Stimulated activated naive B cell treated with anti-CD40 and anti-IgM and Interleukin-4, amounts not matched to agents 10 μg/mL and 1 μg/mL and 100 μg/mL, for 72 hours (primary cell): ENCODE data around the gene TSHZ3.

ENCODE experiments used
- ATAC-seq, 2 donors: fragments of 150-1000 bp; cut with Tn5 transposase; replicated peaks; 2 replicates each; pipeline ENCODE4 v1.10.0; 2021; ENCODE audit warnings: moderate library complexity in 1 of 2
- DNase-seq: peaks from one replicate; pipeline ENCODE4 v3.0.0; 2021
- H3K27ac Mint-ChIP-seq: one replicate; pipeline ENCODE4 v1.8.0; 2022; ENCODE audit warnings: mild to moderate bottlenecking, mixed read lengths
- H3K27me3 Mint-ChIP-seq, 2 donors: one replicate each; pipeline ENCODE4 v1.8.0; 2022; ENCODE audit warnings: mixed read lengths in 2 of 2
- H3K36me3 Mint-ChIP-seq, 2 donors: one replicate each; pipeline ENCODE4 v1.8.0; 2022; ENCODE audit warnings: mixed read lengths in 2 of 2, mild to moderate bottlenecking in 1 of 2
- H3K4me1 Mint-ChIP-seq, 2 donors: one replicate each; pipeline ENCODE4 v1.8.0; 2022; ENCODE audit warnings: mixed read lengths in 2 of 2, mild to moderate bottlenecking in 1 of 2
- H3K4me3 Mint-ChIP-seq, 2 donors: one replicate each; pipeline ENCODE4 v1.8.0; 2022; ENCODE audit warnings: mild to moderate bottlenecking in 2 of 2, mixed read lengths in 2 of 2, moderate library complexity in 1 of 2
- H3K9me3 Mint-ChIP-seq, 2 donors: one replicate each; pipeline ENCODE4 v1.8.0; 2022; ENCODE audit warnings: mixed read lengths in 2 of 2, mild to moderate bottlenecking in 1 of 2

Gene TSHZ3

DNA sequence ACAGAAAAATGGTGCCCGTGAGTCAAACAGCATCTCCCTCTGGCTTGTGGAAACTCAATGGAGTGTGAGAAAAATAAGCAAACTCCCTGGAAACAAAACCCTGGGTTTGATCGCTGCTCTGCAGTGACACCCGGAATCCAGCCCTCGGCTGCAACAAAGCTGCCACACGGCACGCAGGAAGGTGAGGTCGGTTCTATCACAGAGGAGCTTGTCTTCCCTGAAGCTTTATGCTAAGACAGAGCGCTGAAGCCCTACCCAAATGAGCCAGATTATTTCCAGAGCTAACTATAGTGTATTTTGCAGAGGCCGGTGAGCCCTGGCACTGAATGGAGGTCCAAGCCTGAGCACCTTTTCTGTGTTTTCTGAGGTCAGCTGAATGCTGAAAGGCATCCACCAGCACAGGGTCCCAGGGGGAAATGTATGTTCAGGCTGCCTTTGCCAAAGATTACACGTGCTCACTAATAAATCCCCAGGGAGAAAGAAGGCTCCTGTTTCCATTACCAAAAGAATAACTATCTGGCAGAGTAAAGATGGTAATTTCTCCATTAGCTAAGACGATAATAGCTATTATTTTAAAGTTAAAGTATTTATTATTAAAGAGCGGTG, 77.8 kb downstream of the TSHZ3 start:
- no peak for DNase-seq

DNA sequence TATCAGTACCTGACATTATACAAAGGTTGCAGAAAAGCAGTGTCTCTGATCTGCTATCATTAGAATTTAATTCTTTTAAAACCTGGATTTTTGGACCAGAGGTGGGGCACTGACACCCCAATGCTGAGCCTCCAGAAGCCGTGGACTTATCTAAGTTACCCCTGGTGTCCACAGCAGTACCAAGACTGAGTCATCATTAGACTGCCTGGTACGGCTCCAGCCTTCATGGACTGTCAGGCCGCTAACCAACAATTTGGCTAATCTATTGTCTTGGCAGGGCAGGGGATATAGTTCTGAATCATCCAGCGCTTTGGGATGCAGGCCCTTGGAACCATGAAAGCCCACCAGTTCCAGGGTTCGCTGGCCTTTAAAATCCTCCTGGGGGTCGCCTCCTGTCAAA, 78.3 kb downstream of the TSHZ3 start:
- H3K27ac Mint-ChIP-seq = no peak overlapping the region
- ATAC-seq (no peak), DNase-seq (no peak)
- no peaks in the 10 kb centered on the region for H3K4me1 Mint-ChIP-seq
- H3K36me3 Mint-ChIP-seq = no peaks in the 10 kb centered on the region
- no peaks in the 10 kb centered on the region for H3K27me3 Mint-ChIP-seq
- peaks cover 0 to 8% of the 10 kb centered on the region in 2 donors for H3K9me3 Mint-ChIP-seq
- no peak overlapping the region for H3K4me3 Mint-ChIP-seq

More for the DNA sequence above, 77.8 kb downstream of the TSHZ3 start:
- Mint-ChIP-seq H3K27ac (no peak overlapping the region), H3K4me3 (no peak overlapping the region), H3K4me1 (no peaks in the 10 kb centered on the region), H3K9me3 (peaks cover 0 to 8% of the 10 kb centered on the region in 2 donors), H3K36me3 (no peaks in the 10 kb centered on the region), H3K27me3 (no peaks in the 10 kb centered on the region)
- ATAC-seq = no peak

DNA sequence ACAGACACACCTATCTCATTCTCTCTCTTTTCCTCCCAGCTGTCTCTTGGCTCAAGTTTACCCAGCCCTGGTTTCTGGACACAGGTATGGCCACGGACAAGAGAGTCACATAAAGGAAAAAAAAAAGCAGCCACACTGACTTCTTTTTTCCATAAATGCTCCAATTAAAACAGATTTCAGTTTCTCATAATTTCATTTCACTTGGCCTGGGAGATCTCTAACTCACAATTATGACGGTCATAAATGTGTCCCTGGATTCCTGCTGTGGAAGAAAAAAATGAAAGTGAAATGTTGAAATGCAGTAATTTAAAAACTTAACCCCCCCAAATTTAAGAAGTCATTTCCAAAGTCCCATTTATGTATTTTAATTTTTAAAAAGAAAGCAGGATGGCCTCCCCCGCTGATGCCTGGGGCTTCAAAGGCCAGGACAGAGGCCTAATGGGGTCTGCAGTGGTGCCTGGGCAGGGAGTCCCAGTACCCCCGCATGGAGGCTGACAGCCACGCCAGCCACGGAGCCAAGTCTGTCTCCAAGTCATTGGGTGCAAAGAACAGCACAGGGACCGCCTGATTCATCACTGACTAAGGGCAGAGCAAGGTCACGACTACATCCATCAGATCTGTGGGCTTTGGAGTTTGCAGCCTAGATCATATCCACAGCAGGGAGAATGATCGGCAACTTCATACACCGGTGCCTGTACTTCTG, 79.7 kb downstream of the TSHZ3 start:
- no peaks in the 10 kb centered on the region for H3K27me3 Mint-ChIP-seq

DNA sequence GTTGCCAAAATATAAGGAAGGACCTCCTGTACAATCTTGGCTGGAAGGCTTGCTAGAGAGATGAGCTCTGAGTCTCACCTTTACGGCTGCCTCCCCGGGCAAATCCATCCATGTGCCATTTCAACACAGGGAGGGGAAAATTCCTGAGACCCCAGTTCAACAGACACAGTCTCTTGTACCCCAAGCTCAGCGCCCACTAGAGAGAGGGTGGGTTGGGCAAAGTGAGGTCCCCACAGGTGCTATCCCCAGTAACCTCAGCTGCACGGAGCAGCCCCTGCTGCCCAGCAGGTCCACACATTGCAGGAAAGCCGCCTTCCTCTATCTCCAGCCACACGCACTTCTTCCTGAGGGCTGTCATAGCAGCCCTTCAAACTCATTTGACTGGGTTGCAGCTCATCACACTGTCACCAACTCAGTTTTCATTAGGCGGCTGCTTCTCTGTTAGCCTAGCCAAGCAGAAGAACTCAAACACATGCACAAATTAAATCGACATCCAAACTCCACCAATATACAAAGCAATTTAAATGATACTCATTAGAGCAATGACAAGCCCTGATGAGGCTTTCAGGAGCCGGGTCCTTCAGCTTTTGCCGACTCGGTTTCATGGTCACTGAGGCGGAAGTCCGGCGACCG, 80.4 kb downstream of the TSHZ3 start:
- no peak for ATAC-seq
- no peak for DNase-seq
- peaks cover 0 to 10% of the 10 kb centered on the region in 2 donors for H3K9me3 Mint-ChIP-seq
- no peaks in the 10 kb centered on the region for H3K4me1 Mint-ChIP-seq
- H3K4me3 Mint-ChIP-seq = no peak overlapping the region
- no peaks in the 10 kb centered on the region for H3K36me3 Mint-ChIP-seq
- H3K27ac Mint-ChIP-seq = no peak overlapping the region
- H3K27me3 Mint-ChIP-seq = no peaks in the 10 kb centered on the region

More for the DNA sequence above, 79.7 kb downstream of the TSHZ3 start:
- Mint-ChIP-seq H3K4me1 (no peaks in the 10 kb centered on the region), H3K36me3 (no peaks in the 10 kb centered on the region), H3K4me3 (no peak overlapping the region), H3K27ac (no peak overlapping the region), H3K9me3 (peaks cover 0 to 8% of the 10 kb centered on the region in 2 donors)
- DNase-seq (no peak), ATAC-seq (no peak)

DNA sequence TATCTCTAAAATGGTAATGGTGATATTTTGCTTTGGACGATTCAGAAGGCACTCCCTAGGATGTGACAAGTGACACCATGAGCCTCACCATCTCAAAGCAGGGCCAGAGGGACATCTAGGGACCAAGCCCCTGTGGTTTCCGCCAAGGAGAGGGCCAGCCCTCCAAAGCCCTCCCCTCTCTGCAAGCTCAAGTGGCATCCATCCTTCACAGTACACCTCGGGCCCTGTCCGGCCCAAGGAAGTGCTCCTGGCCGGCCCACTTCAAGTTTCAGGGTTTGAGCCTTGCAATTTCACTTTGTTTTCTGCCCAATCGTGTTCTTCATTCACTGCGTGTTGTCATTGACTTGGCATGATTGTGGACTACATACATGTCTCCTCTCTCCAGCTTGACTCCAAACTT, 82.5 kb downstream of the TSHZ3 start:
- Mint-ChIP-seq H3K27ac (no peak overlapping the region), H3K27me3 (no peaks in the 10 kb centered on the region), H3K4me1 (no peaks in the 10 kb centered on the region), H3K4me3 (no peak overlapping the region), H3K36me3 (no peaks in the 10 kb centered on the region), H3K9me3 (peaks cover 0 to 8% of the 10 kb centered on the region in 2 donors)
- DNase-seq = no peak
- no peak for ATAC-seq

DNA sequence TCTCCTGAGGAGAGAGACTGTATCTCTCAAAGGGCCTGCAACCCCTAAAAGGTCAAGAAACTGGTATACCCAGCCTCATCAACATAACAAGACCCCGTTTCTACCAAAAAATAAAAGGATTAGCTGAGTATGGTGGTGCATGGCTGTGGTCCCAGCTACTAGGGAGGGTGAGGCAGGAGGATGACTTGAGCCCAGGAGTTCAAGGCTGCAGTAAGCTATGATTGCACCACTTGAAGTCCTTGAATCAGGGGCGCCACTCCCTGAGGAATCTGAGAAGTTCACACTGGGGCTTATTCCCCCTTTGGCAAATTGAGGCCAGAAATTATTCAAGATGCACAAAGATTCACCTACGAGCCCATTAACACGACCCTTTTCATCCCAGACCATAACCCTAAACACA, 83.0 kb downstream of the TSHZ3 start:
- DNase-seq (no peak), ATAC-seq (no peak)
- H3K9me3 Mint-ChIP-seq = peaks cover 0 to 8% of the 10 kb centered on the region in 2 donors
- H3K27ac Mint-ChIP-seq = no peak overlapping the region
- H3K36me3 Mint-ChIP-seq = no peaks in the 10 kb centered on the region
- H3K27me3 Mint-ChIP-seq = no peaks in the 10 kb centered on the region
- no peaks in the 10 kb centered on the region for H3K4me1 Mint-ChIP-seq
- no peak overlapping the region for H3K4me3 Mint-ChIP-seq

DNA sequence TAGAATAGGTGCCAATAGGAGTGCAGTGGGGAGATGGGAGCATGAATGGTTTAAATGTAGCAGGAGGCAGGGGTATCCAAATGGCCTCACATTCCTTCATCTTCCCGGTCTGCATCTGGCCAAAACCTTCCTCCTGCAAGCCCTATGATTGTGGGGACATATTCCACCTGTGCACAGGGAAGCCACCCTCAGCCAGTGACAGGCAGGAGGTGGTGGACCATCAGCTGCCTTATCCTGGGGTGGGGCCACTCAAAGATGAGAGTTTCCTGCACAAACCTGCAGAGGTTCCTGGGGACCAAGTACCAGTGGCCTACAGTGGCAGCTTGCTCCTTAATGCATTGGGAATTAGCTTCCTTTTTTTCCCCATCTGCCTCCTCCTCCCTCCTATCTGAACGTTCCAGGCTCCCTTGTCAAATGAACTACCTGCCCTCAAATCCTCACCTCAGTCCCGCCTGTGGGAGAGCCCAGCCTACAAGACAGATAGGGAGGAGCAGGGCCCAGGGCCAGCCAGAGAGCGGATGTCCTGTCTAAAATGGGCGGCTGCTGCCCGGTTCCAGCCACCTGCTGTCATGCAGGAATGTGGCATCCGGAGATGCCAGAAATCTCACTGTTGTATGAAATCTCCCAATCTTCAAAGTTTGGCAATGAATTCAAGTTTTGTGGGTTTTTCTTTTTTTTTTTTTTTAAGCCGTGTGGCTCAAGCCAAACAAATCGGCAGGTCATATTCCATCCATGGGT, 85.0 kb downstream of the TSHZ3 start:
- H3K27me3 Mint-ChIP-seq = no peaks in the 10 kb centered on the region
- H3K27ac Mint-ChIP-seq = no peak overlapping the region
- no peak overlapping the region for H3K4me3 Mint-ChIP-seq
- ATAC-seq (no peak), DNase-seq (no peak)
- H3K9me3 Mint-ChIP-seq = peaks cover 0 to 8% of the 10 kb centered on the region in 2 donors
- H3K36me3 Mint-ChIP-seq = no peaks in the 10 kb centered on the region
- no peaks in the 10 kb centered on the region for H3K4me1 Mint-ChIP-seq

DNA sequence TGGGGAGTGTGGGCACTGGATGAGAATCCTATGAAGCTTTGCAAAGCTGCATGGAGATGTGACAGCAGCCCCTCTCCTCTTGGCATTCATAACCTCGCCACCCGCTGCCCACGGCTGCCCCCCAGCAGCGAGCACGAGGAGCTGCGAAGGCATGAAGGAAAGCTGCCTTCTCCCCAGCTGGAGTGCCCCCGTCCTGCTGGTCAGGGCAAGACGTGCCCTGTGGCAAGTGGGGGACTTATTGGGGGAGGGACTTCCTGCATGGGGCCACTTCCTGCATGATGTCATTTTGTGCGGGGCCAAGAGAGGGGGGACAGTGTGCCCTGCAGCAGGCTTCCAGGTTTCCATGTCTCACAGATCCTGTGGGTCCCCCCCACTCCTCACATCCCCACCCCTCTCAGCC, 85.9 kb downstream of the TSHZ3 start:
- Mint-ChIP-seq H3K9me3 (peaks cover 0 to 8% of the 10 kb centered on the region in 2 donors), H3K27me3 (no peaks in the 10 kb centered on the region), H3K4me3 (no peak overlapping the region), H3K27ac (no peak overlapping the region), H3K36me3 (no peaks in the 10 kb centered on the region), H3K4me1 (no peaks in the 10 kb centered on the region)
- DNase-seq = no peak
- ATAC-seq = no peak

DNA sequence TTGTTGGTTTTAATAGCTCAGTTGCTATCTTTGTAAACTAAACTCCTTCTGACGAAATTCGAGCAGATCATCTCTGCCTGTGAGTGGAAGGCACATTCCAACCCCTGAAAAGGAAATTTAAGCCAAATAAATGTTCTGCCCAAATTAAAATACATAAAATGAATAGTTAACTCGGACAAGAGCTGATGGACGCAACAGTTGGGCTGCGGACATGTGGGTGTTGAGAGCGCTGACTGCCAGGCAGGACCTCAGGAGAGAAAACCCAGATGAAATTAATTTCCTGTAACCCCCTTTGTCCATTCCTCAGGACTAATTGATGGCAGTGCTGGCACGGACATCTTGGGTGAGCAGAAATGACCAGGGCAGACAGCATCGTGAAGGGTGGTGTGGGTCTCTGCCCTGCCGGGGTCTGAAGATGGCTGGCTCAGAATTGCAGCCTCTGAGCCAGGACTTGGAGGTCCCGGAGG, 86.5 kb downstream of the TSHZ3 start:
- Mint-ChIP-seq H3K36me3 (no peaks in the 10 kb centered on the region), H3K27me3 (no peaks in the 10 kb centered on the region), H3K27ac (no peak overlapping the region), H3K4me1 (no peaks in the 10 kb centered on the region), H3K4me3 (no peak overlapping the region), H3K9me3 (peaks cover 0 to 6% of the 10 kb centered on the region in 2 donors)
- ATAC-seq (no peak), DNase-seq (no peak)

DNA sequence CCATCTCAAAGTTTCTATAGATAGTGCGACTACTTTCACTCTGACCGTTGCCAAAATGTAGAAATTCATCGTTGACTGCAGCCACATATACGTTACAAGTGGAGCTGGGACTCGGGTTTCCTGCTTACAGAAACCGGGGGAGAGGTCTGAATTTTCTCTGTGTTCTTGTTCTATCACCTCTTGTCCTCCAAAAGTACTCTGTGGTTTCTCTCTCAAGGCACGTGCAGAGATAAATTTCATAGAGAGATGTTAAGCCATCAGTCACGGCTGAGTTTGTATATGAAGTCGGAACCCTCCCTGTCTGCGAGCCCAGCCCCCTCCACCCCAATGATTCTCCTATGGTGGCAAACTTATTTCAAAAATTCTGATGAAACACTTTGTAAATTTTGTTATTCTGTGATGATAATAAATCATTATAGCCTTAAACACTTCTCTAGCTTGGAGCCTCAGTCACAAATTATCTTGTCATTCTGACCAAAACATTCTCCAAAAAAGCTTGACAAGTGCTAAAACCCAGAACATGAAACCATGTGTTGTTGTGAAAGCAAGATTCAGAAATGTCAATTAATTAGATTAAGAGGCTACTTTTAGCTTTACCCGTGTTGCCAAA, 87.5 kb downstream of the TSHZ3 start:
- no peak overlapping the region for H3K27ac Mint-ChIP-seq
- no peak overlapping the region for H3K4me3 Mint-ChIP-seq
- no peak for ATAC-seq

DNA sequence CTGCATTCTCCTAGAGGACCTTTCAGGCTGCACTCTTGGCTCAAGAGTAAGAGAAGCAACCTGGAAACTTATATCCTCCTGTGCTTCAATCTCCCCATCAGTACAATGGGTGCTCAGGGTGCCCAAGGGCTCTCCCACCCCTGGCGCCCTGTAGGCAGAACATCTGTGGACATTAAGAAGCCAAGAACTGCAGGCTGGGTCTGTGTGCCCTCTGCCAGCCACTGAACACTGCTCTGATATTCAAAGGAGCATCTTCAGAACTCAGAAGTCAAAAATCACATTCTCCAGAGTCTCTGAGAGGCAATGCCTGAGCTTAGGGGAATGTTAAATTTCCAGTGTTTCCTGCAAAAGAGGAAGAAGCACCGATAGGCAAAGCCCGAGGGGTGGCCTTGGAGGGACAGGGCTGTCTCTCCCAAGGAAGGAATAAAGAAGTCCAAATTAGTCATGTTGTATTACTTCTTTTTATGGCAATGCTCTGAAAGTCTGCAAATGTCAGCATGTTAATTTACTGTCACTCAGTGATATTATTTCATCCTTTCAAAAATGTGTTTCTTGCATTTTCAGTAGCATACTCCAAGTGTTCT, 88.1 kb downstream of the TSHZ3 start:
- Mint-ChIP-seq H3K9me3 (peaks cover 0 to 2% of the 10 kb centered on the region in 2 donors), H3K27ac (no peak overlapping the region), H3K27me3 (no peaks in the 10 kb centered on the region), H3K4me1 (no peaks in the 10 kb centered on the region), H3K4me3 (no peak overlapping the region), H3K36me3 (no peaks in the 10 kb centered on the region)
- ATAC-seq (no peak), DNase-seq (no peak)

More for the DNA sequence above, 87.5 kb downstream of the TSHZ3 start:
- DNase-seq = no peak
- no peaks in the 10 kb centered on the region for H3K36me3 Mint-ChIP-seq
- peaks cover 0 to 2% of the 10 kb centered on the region in 2 donors for H3K9me3 Mint-ChIP-seq
- no peaks in the 10 kb centered on the region for H3K4me1 Mint-ChIP-seq
- H3K27me3 Mint-ChIP-seq = no peaks in the 10 kb centered on the region

DNA sequence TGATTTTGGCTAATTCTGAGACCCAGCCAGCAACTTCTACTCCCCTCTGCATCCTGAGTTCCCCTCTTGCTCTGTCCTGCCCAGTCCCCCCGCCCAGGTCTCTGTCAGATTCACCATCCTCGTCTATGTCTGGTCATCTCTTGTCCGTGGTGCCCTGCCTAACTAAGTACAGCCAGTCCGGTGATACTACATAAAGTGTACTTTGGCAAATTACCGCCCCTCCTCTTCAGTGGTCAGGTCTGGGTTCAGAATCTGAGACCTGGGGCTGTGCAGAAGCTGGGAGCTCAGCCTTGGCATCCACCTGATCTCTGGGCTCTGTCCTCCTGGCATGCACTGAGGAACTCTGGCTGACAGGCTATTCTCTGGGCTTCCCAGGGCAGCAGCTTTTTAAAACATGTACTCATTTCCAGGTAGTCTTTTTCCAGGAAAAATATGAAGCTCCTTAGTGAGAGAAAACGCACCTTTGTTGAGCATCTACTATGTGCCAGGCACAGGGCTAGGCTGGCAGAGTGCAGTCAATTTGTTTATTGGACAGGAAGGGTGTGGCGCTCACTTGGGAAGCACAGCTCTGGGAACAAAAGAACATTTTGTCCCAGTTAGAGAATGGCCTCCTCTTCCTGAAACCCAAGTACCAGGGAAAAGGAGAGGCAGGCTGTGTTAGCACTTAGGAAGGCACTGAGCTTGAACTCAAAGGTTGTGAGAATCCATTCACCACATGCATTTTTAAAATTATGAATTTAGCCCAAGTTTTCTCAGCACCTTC, 88.9 kb downstream of the TSHZ3 start:
- DNase-seq = no peak
- Mint-ChIP-seq H3K36me3 (no peaks in the 10 kb centered on the region), H3K27ac (no peak overlapping the region), H3K4me1 (no peaks in the 10 kb centered on the region), H3K27me3 (no peaks in the 10 kb centered on the region), H3K4me3 (no peak overlapping the region), H3K9me3 (peaks cover 0 to 2% of the 10 kb centered on the region in 2 donors)
- no peak for ATAC-seq
